GM23248 (cell line): ENCODE results near the gene LTBR. TPM values are rescaled to one million over a fixed set of nuclear protein-coding genes. Genes with fewer than 3 reads are reported as not detected.

Source experiments
- DNase-seq: peaks from one replicate; pipeline ENCODE4 v3.0.0-alpha.2; 2015
- H2AFZ ChIP-seq: fragments of 200-600 bp; sonication (generic); 2 replicates; pipeline ENCODE4 v1.6.1; 2016; ENCODE audit warnings: antibody characterized with exemption
- H3F3A ChIP-seq: fragments of 200-600 bp; sonication (generic); 2 replicates; pipeline ENCODE4 v1.6.1; 2016; ENCODE audit warnings: mild to moderate bottlenecking, antibody characterized with exemption, mixed run types; ENCODE audit not compliant: insufficient read depth
- H3K27ac ChIP-seq: fragments of 200-600 bp; sonication (generic); 2 replicates; pipeline ENCODE4 v1.5.1; 2016; ENCODE audit warnings: mild to moderate bottlenecking
- H3K27me3 ChIP-seq: fragments of 200-600 bp; sonication (generic); replicated peaks from 2 replicates; pipeline ENCODE4 v1.6.1; 2016; ENCODE audit warnings: mild to moderate bottlenecking; ENCODE audit not compliant: insufficient read depth
- H3K36me3 ChIP-seq: fragments of 200-600 bp; sonication (generic); 2 replicates; pipeline ENCODE4 v1.6.1; 2016; ENCODE audit warnings: low read depth, mild to moderate bottlenecking
- H3K4me1 ChIP-seq: fragments of 200-600 bp; sonication (generic); 2 replicates; pipeline ENCODE4 v1.6.1; 2016; ENCODE audit warnings: mild to moderate bottlenecking; ENCODE audit not compliant: insufficient read depth
- H3K4me2 ChIP-seq: fragments of 200-600 bp; sonication (generic); one replicate; pipeline ENCODE4 v1.6.1; 2016; ENCODE audit warnings: mild to moderate bottlenecking; ENCODE audit not compliant: unreplicated experiment
- H3K4me3 ChIP-seq: fragments of 200-600 bp; sonication (generic); 2 replicates; pipeline ENCODE4 v1.5.1; 2016; ENCODE audit warnings: mild to moderate bottlenecking
- H3K79me2 ChIP-seq: fragments of 200-600 bp; sonication (generic); 2 replicates; pipeline ENCODE4 v1.6.1; 2016; ENCODE audit warnings: mild to moderate bottlenecking; ENCODE audit not compliant: insufficient read depth
- H3K9ac ChIP-seq: fragments of 200-600 bp; sonication (generic); 2 replicates; pipeline ENCODE4 v1.6.1; 2016; ENCODE audit warnings: mild to moderate bottlenecking
- H3K9me2 ChIP-seq: fragments of 200-600 bp; sonication (generic); 2 replicates; pipeline ENCODE4 v1.6.1; 2016; ENCODE audit warnings: mixed run types, mild to moderate bottlenecking, moderate library complexity; ENCODE audit not compliant: insufficient read depth
- H3K9me3 ChIP-seq: fragments of 200-600 bp; sonication (generic); one replicate; pipeline ENCODE4 v1.6.1; 2017; ENCODE audit warnings: low read depth
- H4K20me1 ChIP-seq: fragments of 200-600 bp; sonication (generic); 2 replicates; pipeline ENCODE4 v1.6.0; 2016; ENCODE audit not compliant: insufficient read depth
- EZH2 ChIP-seq: fragments of 200-600 bp; sonication (generic); IDR thresholded peaks from 2 replicates; pipeline ENCODE4 v1.6.1; 2018; ENCODE audit warnings: antibody characterized with exemption, mild to moderate bottlenecking; ENCODE audit not compliant: insufficient read depth, poor library complexity, severe bottlenecking
- EZH2phosphoT487 ChIP-seq: fragments of 200-600 bp; sonication (generic); IDR thresholded peaks from 2 replicates; pipeline ENCODE4 v1.6.1; 2018; ENCODE audit warnings: antibody characterized with exemption, moderate library complexity, mild to moderate bottlenecking, low read depth; ENCODE audit not compliant: insufficient read depth
- WGBS, 2 experiments: methylation state at CpG; one replicate each; pipeline ENCODE4 v1.1.6; 2015 to 2017; ENCODE audit warnings: low lambda C conversion rate in 2 of 2, low coverage in 1 of 2; ENCODE audit errors: missing lambda C conversion rate in 2 of 2; 5-methylcytosine and 5-hydroxymethylcytosine counted together
- in situ Hi-C: fragments of 300-500 bp; cut with MboI; formaldehyde crosslinking; loops from 2 replicates; pipeline ENCODE4 v1.15.0; 2020
- polyA plus RNA-seq: library from polyadenylated mRNA; unstranded; fragments of >200 nt; fragmentation: Nextera tagmentation; extraction: Ambion mirVana; gene quantifications from 2 replicates; pipeline ENCODE4 v1.2.1, GENCODE V29; 2016
- total RNA-seq: library from RNA; depleted of rRNA; stranded (reverse); fragments of >200 nt; shearing (Covaris generic); gene quantifications from 2 replicates; pipeline ENCODE4 v1.2.3, GENCODE V29; 2014; rRNA removed

Gene LTBR
- total RNA-seq (147 TPM in 2 replicates), polyA plus RNA-seq (113 and 117 TPM in 2 replicates)

DNA sequence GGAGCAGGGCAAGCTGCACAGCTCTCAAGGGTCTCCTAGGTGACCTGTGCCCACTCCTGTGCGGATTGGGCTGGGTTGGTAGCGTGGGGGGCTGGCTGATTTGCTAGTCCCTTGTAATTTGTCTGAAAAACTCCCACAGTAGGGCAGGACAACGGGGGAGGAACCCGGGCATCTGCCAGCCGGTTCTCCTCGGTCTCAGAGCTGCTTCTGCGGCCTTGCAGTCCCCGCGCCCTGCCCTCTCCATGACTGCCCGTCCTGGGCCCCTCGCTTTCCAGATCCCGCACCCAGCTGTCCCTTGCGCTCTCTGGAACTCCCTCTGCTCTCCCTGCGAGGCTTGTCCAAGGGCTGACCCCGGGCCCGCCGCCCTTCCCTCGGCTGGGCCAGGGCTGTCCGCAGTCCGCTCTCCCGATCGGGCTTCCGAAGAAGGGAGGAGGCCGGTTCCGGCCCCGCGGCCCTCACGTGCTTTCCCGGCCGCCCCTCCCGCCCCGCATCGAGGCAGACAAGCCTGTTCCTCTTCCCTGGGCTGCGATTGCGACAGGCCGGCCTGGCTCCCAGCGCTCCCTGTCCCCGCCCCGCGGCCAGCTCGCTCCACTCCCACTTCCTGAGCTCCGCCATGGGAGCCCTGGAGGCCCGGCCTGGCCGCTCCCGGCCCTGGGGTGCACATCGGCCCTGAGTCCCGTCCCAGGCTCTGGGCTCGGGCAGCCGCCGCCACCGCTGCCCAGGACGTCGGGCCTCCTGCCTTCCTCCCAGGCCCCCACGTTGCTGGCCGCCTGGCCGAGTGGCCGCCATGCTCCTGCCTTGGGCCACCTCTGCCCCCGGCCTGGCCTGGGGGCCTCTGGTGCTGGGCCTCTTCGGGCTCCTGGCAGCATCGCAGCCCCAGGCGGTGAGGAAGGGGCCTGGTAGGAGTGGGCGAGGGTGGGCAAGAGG is at the start of gene LTBR:
TSS of gene LTBR (plus strand) at position 591 of the 927 bp plus-strand sequence. CDS start at position 788, 197 bp downstream.
- Histone ChIP-seq H3K4me1 (peaks cover 20% of the 10 kb centered on the region), H3K27me3 (no peaks in the 10 kb centered on the region), H4K20me1 (no peaks in the 10 kb centered on the region), H3K9me2 (no peaks in the 10 kb centered on the region), H3K4me3 (peak within 1 kb of the TSS; percentile 83), H3K9ac (peak within 1 kb of the TSS; percentile 91), H3K4me2 (peak within 1 kb of the TSS; percentile 97), H3K79me2 (peaks cover 37% of the 10 kb centered on the region), H2AFZ (peak within 1 kb of the TSS; percentile 71), H3F3A (peaks cover 7% of the 10 kb centered on the region), H3K36me3 (peaks cover 27% of the 10 kb centered on the region; the same call in 1 of the 2 replicates), H3K9me3 (no peaks in the 10 kb centered on the region), H3K27ac (peak within 1 kb of the TSS; percentile 75)
- peak; percentile 98 for DNase-seq
- no peak for TF ChIP-seq EZH2phosphoT487
- no peak for TF ChIP-seq EZH2
- WGBS, 2 experiments = 2% methylated on average over 43 to 44 of the region's 62 CpGs
- in situ Hi-C loops = no loop called here

GRCh38 chr12:6334359-6334758 is 49.6 kb upstream of the LTBR start:
- Histone ChIP-seq H3K4me2 (peak overlapping the region; percentile 99), H3K27ac (peak overlapping the region; percentile 100), H3K9me2 (no peaks in the 10 kb centered on the region), H3K4me1 (peaks cover 72% of the 10 kb centered on the region), H3K9ac (peak overlapping the region; percentile 99), H3F3A (peaks cover 78% of the 10 kb centered on the region), H3K79me2 (peaks cover 80% of the 10 kb centered on the region), H3K36me3 (peaks cover 37% of the 10 kb centered on the region), H3K9me3 (no peaks in the 10 kb centered on the region), H3K4me3 (peak overlapping the region; percentile 98), H2AFZ (no peak overlapping the region), H3K27me3 (no peaks in the 10 kb centered on the region), H4K20me1 (peaks cover 8% of the 10 kb centered on the region; the same call in 1 of the 2 replicates)
- TF ChIP-seq EZH2 = no peak
- no peak for DNase-seq
- in situ Hi-C loops = no loop called here
- 48 to 52% methylated on average over 5 of the region's 5 CpGs for WGBS, 2 experiments

DNA sequence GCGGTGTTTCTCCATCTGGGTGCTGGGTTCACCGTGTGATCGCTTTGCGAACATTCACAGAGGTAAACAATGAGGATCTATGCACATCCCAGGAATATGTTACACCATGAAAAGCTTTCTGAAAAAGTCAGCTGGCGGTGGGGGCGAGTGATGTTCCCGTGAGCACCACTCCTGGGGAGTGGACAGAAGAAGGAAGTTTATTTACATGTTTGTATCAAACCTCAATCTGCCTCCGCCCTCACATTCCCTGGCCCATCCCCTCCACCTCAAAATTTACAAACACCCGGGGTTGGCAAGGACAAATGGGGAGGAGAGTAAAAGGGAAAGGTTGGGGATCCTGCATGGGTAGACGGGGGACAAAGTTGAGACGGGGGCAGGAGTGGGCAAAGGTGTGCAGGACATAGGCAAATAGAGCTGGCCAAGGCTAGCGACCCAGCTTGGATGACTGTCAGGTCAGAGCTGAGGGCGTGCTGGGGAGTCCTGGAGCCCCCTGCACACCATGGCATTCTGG is 49.0 kb upstream of the LTBR start:
- Histone ChIP-seq H3K27me3 (no peaks in the 10 kb centered on the region), H4K20me1 (peaks cover 8% of the 10 kb centered on the region; the same call in 1 of the 2 replicates), H3K27ac (peak overlapping the region; percentile 100), H3K4me3 (peak overlapping the region; percentile 98), H3K4me2 (peak overlapping the region; percentile 99), H3F3A (peaks cover 83% of the 10 kb centered on the region), H3K9ac (peak overlapping the region; percentile 99), H3K9me2 (no peaks in the 10 kb centered on the region), H2AFZ (no peak overlapping the region), H3K4me1 (peaks cover 72% of the 10 kb centered on the region), H3K36me3 (peaks cover 31% of the 10 kb centered on the region), H3K9me3 (no peaks in the 10 kb centered on the region), H3K79me2 (peaks cover 80% of the 10 kb centered on the region)
- TF ChIP-seq EZH2 = no peak
- TF ChIP-seq EZH2phosphoT487 = no peak
- WGBS, 2 experiments = 13 to 16% methylated on average over 13 of the region's 13 CpGs
- peak; percentile 48 for DNase-seq
- in situ Hi-C loops = no loop called here

DNA sequence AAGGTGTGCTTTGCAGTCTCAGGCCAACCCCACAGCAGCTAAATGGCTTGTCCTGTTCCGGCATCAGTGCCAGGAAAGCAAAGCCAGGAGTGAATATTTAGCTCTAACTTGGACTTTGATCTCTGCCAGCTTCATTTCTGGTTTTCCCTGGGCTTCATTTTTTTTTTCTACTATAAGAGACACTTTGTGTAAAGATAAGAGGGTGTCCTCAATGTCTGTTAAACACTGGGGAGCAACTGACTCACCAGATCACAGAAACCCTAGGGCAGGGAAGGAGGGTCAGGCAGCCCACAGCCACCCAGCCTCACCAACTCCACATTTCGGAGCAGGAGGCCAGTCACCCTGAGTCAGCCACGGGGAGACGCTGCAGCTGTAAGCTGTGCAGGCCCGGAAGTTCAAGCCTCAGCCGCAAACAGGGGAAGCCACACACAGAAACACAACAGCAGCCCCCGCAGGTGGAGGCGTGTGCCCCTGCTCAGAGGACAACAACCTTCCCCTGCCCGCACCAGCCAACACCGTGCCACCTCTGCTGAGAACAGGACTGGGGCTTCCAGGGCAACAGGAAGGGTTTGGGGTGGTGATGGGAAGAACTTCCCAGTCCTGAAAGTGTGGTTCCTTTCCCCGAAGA is 48.4 kb upstream of the LTBR start:
- Histone ChIP-seq H3K79me2 (peaks cover 80% of the 10 kb centered on the region), H4K20me1 (peaks cover 8% of the 10 kb centered on the region; the same call in 1 of the 2 replicates), H3K9ac (peak overlapping the region; percentile 99), H3K27ac (peak overlapping the region; percentile 100), H3K4me3 (peak overlapping the region; percentile 98), H3K9me3 (no peaks in the 10 kb centered on the region), H3K36me3 (peaks cover 26% of the 10 kb centered on the region), H3K4me2 (peak overlapping the region; percentile 99), H3F3A (peaks cover 87% of the 10 kb centered on the region), H3K27me3 (no peaks in the 10 kb centered on the region), H3K9me2 (no peaks in the 10 kb centered on the region), H2AFZ (no peak overlapping the region), H3K4me1 (peaks cover 72% of the 10 kb centered on the region)
- no peak for TF ChIP-seq EZH2phosphoT487
- TF ChIP-seq EZH2 = no peak
- in situ Hi-C loops = no loop called here
- WGBS, 2 experiments = 1 to 2% methylated on average over 11 of the region's 11 CpGs
- peak; percentile 96 for DNase-seq
